ENCODE results near the gene CELF1.

GRCh38 chr11:47441421-47441820, 111.5 kb downstream of the CELF1 start:
- TF ChIP-seq, protein P1, sequence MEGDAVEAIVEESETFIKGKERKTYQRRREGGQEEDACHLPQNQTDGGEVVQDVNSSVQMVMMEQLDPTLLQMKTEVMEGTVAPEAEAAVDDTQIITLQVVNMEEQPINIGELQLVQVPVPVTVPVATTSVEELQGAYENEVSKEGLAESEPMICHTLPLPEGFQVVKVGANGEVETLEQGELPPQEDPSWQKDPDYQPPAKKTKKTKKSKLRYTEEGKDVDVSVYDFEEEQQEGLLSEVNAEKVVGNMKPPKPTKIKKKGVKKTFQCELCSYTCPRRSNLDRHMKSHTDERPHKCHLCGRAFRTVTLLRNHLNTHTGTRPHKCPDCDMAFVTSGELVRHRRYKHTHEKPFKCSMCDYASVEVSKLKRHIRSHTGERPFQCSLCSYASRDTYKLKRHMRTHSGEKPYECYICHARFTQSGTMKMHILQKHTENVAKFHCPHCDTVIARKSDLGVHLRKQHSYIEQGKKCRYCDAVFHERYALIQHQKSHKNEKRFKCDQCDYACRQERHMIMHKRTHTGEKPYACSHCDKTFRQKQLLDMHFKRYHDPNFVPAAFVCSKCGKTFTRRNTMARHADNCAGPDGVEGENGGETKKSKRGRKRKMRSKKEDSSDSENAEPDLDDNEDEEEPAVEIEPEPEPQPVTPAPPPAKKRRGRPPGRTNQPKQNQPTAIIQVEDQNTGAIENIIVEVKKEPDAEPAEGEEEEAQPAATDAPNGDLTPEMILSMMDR (IDR thresholded peaks at IDR 0.05): no peak
- TF ChIP-seq EZH2 (IDR thresholded peaks at IDR 0.05; ENCODE audit: borderline replicate concordance, insufficient read depth, low read depth, low read length, poor library complexity, severe bottlenecking): no peak
